ENCODE measurements around the gene BCAS3. TPM values are rescaled to one million over a fixed set of nuclear protein-coding genes. Genes with fewer than 3 reads are reported as not detected.
A peak's percentile ranks its signal among the peaks of the same experiment; 100 is the strongest.

Gene BCAS3
- total and polyA plus RNA-seq, 3 experiments from 2014 or later = 10.7 to 35.3 (median 13.5) TPM

GRCh38 chr17:61230461-61230860, 552.8 kb downstream of the BCAS3 start:
- no peaks in the 10 kb centered on the region for H3K9me3 Mint-ChIP-seq
- Histone ChIP-seq H3K27ac (ENCODE audit: low read depth, low read length) (no peak overlapping the region), H3K4me3 (ENCODE audit: low read length) (no peak overlapping the region), H3K36me3 (ENCODE audit: insufficient read depth, low read length) (no peaks in the 10 kb centered on the region), H3K9me3 (ENCODE audit: low read length) (no peaks in the 10 kb centered on the region), H3K27me3 (ENCODE audit: insufficient read depth, low read length, poor library complexity, severe bottlenecking) (no peaks in the 10 kb centered on the region), H3K4me1 (ENCODE audit: insufficient read depth, low read length) (no peaks in the 10 kb centered on the region)
- DNase-seq = no peak
- POLR2A ChIA-PET = no interaction called here
- H3K27me3 Mint-ChIP-seq = no peaks in the 10 kb centered on the region
- H3K36me3 Mint-ChIP-seq = peaks cover 0 to 4% (median 0%) of the 10 kb centered on the region in 3 donors
- CTCF ChIA-PET = interaction anchor here (0.6 kb wide), 1 partner anchor 73 kb away, joined by 4 read pairs; no protein-coding TSS in a partner anchor
- H3K4me3 Mint-ChIP-seq = no peak overlapping the region
- peaks cover 5 to 13% (median 10%) of the 10 kb centered on the region in 3 donors for H3K4me1 Mint-ChIP-seq
- peak overlapping the region in 1 of 8 donors; percentile 31 for H3K27ac Mint-ChIP-seq

GRCh38 chr17:61230972-61231820, 553.5 kb downstream of the BCAS3 start:
- Histone ChIP-seq H3K9me3 (ENCODE audit: low read length) (no peaks in the 10 kb centered on the region), H3K4me3 (ENCODE audit: low read length) (no peak overlapping the region), H3K27me3 (ENCODE audit: insufficient read depth, low read length, poor library complexity, severe bottlenecking) (no peaks in the 10 kb centered on the region), H3K27ac (ENCODE audit: low read depth, low read length) (no peak overlapping the region), H3K36me3 (ENCODE audit: insufficient read depth, low read length) (no peaks in the 10 kb centered on the region), H3K4me1 (ENCODE audit: insufficient read depth, low read length) (no peaks in the 10 kb centered on the region)
- no peak for DNase-seq
- Mint-ChIP-seq H3K27ac (peak overlapping the region in 1 of 8 donors; percentile 31), H3K4me1 (peaks cover 5 to 13% (median 10%) of the 10 kb centered on the region in 3 donors), H3K9me3 (no peaks in the 10 kb centered on the region), H3K36me3 (peaks cover 0 to 4% (median 0%) of the 10 kb centered on the region in 3 donors), H3K27me3 (no peaks in the 10 kb centered on the region), H3K4me3 (no peak overlapping the region)
- CTCF ChIA-PET = interaction anchor here (0.6 to 0.7 kb wide), 2 partner anchors 72 to 125 kb away, joined by 3 to 4 read pairs; no protein-coding TSS in a partner anchor
- POLR2A ChIA-PET = interaction anchor here (0.6 kb wide), 1 partner anchor 250 kb away, joined by 3 read pairs; no protein-coding TSS in a partner anchor

- H3K4me1 ChIP-seq (ENCODE audit: insufficient read depth, low read length) = no peaks in the 10 kb centered on the region
- no peak overlapping the region for H3K4me3 Mint-ChIP-seq
- peaks cover 5 to 13% (median 10%) of the 10 kb centered on the region in 3 donors for H3K4me1 Mint-ChIP-seq
- H3K9me3 Mint-ChIP-seq = no peaks in the 10 kb centered on the region
- no peak overlapping the region for H3K27ac ChIP-seq (ENCODE audit: low read depth, low read length)
- no peaks in the 10 kb centered on the region for H3K27me3 ChIP-seq (ENCODE audit: insufficient read depth, low read length, poor library complexity, severe bottlenecking)
- no peak overlapping the region for H3K4me3 ChIP-seq (ENCODE audit: low read length)
- no peaks in the 10 kb centered on the region for H3K9me3 ChIP-seq (ENCODE audit: low read length)
- no peaks in the 10 kb centered on the region for H3K36me3 ChIP-seq (ENCODE audit: insufficient read depth, low read length)
- ChIA-PET POLR2A (no interaction called here), CTCF (no interaction called here)
- no peak overlapping the region for H3K27ac Mint-ChIP-seq
- peaks cover 0 to 10% (median 0%) of the 10 kb centered on the region in 3 donors for H3K36me3 Mint-ChIP-seq
- no peaks in the 10 kb centered on the region for H3K27me3 Mint-ChIP-seq
- DNase-seq = no peak
Measured at GRCh38 chr17:61232871-61233270, 555.2 kb downstream of the BCAS3 start.

- CTCF ChIA-PET = no interaction called here
- no peaks in the 10 kb centered on the region for H3K27me3 Mint-ChIP-seq
- DNase-seq = no peak
Measured at GRCh38 chr17:61233991-61234750, 556.5 kb downstream of the BCAS3 start.

GRCh38 chr17:61235001-61235826, 557.6 kb downstream of the BCAS3 start:
- H3K36me3 Mint-ChIP-seq = peaks cover 0 to 10% (median 0%) of the 10 kb centered on the region in 3 donors
- no peaks in the 10 kb centered on the region for H3K9me3 Mint-ChIP-seq
- H3K27ac Mint-ChIP-seq = no peak overlapping the region
- ChIA-PET POLR2A (interaction anchor here (0.6 kb wide), 1 partner anchor 12 kb away, joined by 4 read pairs; no protein-coding TSS in a partner anchor), CTCF (no interaction called here)
- no peaks in the 10 kb centered on the region for H3K27me3 ChIP-seq (ENCODE audit: insufficient read depth, low read length, poor library complexity, severe bottlenecking)
- no peak overlapping the region for H3K27ac ChIP-seq (ENCODE audit: low read depth, low read length)
- peaks cover 5 to 11% (median 10%) of the 10 kb centered on the region in 3 donors for H3K4me1 Mint-ChIP-seq
- no peak overlapping the region for H3K4me3 ChIP-seq (ENCODE audit: low read length)
- no peaks in the 10 kb centered on the region for H3K36me3 ChIP-seq (ENCODE audit: insufficient read depth, low read length)
- DNase-seq = no peak
- H3K4me1 ChIP-seq (ENCODE audit: insufficient read depth, low read length) = no peaks in the 10 kb centered on the region
- no peaks in the 10 kb centered on the region for H3K9me3 ChIP-seq (ENCODE audit: low read length)
- no peaks in the 10 kb centered on the region for H3K27me3 Mint-ChIP-seq
- H3K4me3 Mint-ChIP-seq = no peak overlapping the region

More at GRCh38 chr17:61233991-61234750, 556.5 kb downstream of the BCAS3 start:
- Mint-ChIP-seq H3K27ac (peak overlapping the region in 2 of 8 donors; percentile 22 to 82), H3K9me3 (no peaks in the 10 kb centered on the region), H3K4me3 (no peak overlapping the region), H3K36me3 (peaks cover 0 to 10% (median 0%) of the 10 kb centered on the region in 3 donors), H3K4me1 (peaks cover 5 to 13% (median 10%) of the 10 kb centered on the region in 3 donors)
- Histone ChIP-seq H3K27ac (ENCODE audit: low read depth, low read length) (no peak overlapping the region), H3K4me3 (ENCODE audit: low read length) (no peak overlapping the region), H3K36me3 (ENCODE audit: insufficient read depth, low read length) (no peaks in the 10 kb centered on the region), H3K4me1 (ENCODE audit: insufficient read depth, low read length) (no peaks in the 10 kb centered on the region), H3K9me3 (ENCODE audit: low read length) (no peaks in the 10 kb centered on the region), H3K27me3 (ENCODE audit: insufficient read depth, low read length, poor library complexity, severe bottlenecking) (no peaks in the 10 kb centered on the region)
- POLR2A ChIA-PET = no interaction called here

GRCh38 chr17:61235827-61236197, 558.2 kb downstream of the BCAS3 start:
- H3K4me3 Mint-ChIP-seq = no peak overlapping the region
- Histone ChIP-seq H3K9me3 (ENCODE audit: low read length) (no peaks in the 10 kb centered on the region), H3K27me3 (ENCODE audit: insufficient read depth, low read length, poor library complexity, severe bottlenecking) (no peaks in the 10 kb centered on the region), H3K4me3 (ENCODE audit: low read length) (no peak overlapping the region), H3K36me3 (ENCODE audit: insufficient read depth, low read length) (no peaks in the 10 kb centered on the region), H3K27ac (ENCODE audit: low read depth, low read length) (no peak overlapping the region), H3K4me1 (ENCODE audit: insufficient read depth, low read length) (no peaks in the 10 kb centered on the region)
- no peaks in the 10 kb centered on the region for H3K27me3 Mint-ChIP-seq
- CTCF ChIA-PET = no interaction called here
- H3K36me3 Mint-ChIP-seq = peaks cover 0 to 10% (median 0%) of the 10 kb centered on the region in 3 donors
- no peaks in the 10 kb centered on the region for H3K9me3 Mint-ChIP-seq
- POLR2A ChIA-PET = interaction anchor here (0.6 kb wide), 1 partner anchor 13 kb away, joined by 4 read pairs; no protein-coding TSS in a partner anchor
- no peak for DNase-seq
- peaks cover 5% of the 10 kb centered on the region in 3 donors for H3K4me1 Mint-ChIP-seq
- H3K27ac Mint-ChIP-seq = no peak overlapping the region

- no peaks in the 10 kb centered on the region for H3K36me3 ChIP-seq (ENCODE audit: insufficient read depth, low read length)
- no peak overlapping the region for H3K27ac Mint-ChIP-seq
- ChIA-PET CTCF (interaction anchor here (1.0 kb wide), 1 partner anchor 222 kb away, joined by 3 read pairs; no protein-coding TSS in a partner anchor), POLR2A (no interaction called here)
- no peaks in the 10 kb centered on the region for H3K27me3 ChIP-seq (ENCODE audit: insufficient read depth, low read length, poor library complexity, severe bottlenecking)
- H3K4me1 ChIP-seq (ENCODE audit: insufficient read depth, low read length) = no peaks in the 10 kb centered on the region
- H3K4me3 Mint-ChIP-seq = no peak overlapping the region
- no peak overlapping the region for H3K4me3 ChIP-seq (ENCODE audit: low read length)
- H3K27ac ChIP-seq (ENCODE audit: low read depth, low read length) = no peak overlapping the region
- H3K9me3 Mint-ChIP-seq = no peaks in the 10 kb centered on the region
- peaks cover 0 to 6% (median 0%) of the 10 kb centered on the region in 3 donors for H3K36me3 Mint-ChIP-seq
- no peaks in the 10 kb centered on the region for H3K4me1 Mint-ChIP-seq
- DNase-seq = no peak
- H3K27me3 Mint-ChIP-seq = no peaks in the 10 kb centered on the region
- H3K9me3 ChIP-seq (ENCODE audit: low read length) = no peaks in the 10 kb centered on the region
Measured at GRCh38 chr17:61237275-61237674, 559.6 kb downstream of the BCAS3 start.
